PFSK-1 (cell line): ENCODE measurements around the gene ASZ1.

Source experiments
- POLR2AphosphoS5 ChIP-seq: IDR thresholded peaks from 2 replicates; pipeline ENCODE4 v1.6.1; 2012; ENCODE audit warnings: low read depth, mild to moderate bottlenecking, control low read depth, low read length, moderate library complexity
- SIN3A ChIP-seq: IDR thresholded peaks from 2 replicates; pipeline ENCODE4 v1.6.1; 2012; ENCODE audit warnings: mild to moderate bottlenecking, low read length, moderate library complexity, borderline replicate concordance; ENCODE audit not compliant: insufficient read depth
- TAF1 ChIP-seq: IDR thresholded peaks from 2 replicates; pipeline ENCODE4 v1.6.1; 2012; ENCODE audit warnings: low read length, control low read depth, borderline replicate concordance; ENCODE audit not compliant: insufficient read depth
- TF ChIP-seq, protein P1 (sequence below), 2 experiments: IDR thresholded peaks; 2 replicates each; pipeline versions ENCODE4 v1.6.1 to v1.8.0; 2011 to 2012; ENCODE audit warnings: low read depth in 2 of 2, low read length in 2 of 2, control low read depth in 1 of 2, inconsistent platforms in 1 of 2, mild to moderate bottlenecking in 1 of 2, moderate library complexity in 1 of 2; ENCODE audit not compliant: insufficient read depth in 1 of 2

DNA sequence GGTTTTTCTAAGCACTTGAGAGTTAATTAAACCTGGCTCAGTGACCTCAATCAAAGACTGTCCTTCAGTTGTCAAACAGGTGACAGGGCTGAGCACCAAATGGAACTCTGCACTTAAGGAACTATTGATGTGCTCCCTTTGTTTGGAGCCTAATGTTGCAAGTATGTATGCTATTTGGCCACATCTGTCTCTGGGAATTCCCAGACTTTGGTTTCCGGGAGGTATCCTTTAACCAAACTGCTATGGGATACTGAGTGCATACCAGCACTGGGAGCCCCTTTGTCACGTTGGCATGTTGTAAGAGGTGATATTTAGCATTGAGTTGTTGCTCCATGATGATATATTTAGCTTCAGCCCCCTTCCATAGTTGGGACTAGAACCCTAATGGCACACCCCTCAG is 25.2 kb downstream of the ASZ1 start:
- TF ChIP-seq POLR2AphosphoS5 (no peak), SIN3A (no peak), TAF1 (no peak)
- TF ChIP-seq, protein P1, sequence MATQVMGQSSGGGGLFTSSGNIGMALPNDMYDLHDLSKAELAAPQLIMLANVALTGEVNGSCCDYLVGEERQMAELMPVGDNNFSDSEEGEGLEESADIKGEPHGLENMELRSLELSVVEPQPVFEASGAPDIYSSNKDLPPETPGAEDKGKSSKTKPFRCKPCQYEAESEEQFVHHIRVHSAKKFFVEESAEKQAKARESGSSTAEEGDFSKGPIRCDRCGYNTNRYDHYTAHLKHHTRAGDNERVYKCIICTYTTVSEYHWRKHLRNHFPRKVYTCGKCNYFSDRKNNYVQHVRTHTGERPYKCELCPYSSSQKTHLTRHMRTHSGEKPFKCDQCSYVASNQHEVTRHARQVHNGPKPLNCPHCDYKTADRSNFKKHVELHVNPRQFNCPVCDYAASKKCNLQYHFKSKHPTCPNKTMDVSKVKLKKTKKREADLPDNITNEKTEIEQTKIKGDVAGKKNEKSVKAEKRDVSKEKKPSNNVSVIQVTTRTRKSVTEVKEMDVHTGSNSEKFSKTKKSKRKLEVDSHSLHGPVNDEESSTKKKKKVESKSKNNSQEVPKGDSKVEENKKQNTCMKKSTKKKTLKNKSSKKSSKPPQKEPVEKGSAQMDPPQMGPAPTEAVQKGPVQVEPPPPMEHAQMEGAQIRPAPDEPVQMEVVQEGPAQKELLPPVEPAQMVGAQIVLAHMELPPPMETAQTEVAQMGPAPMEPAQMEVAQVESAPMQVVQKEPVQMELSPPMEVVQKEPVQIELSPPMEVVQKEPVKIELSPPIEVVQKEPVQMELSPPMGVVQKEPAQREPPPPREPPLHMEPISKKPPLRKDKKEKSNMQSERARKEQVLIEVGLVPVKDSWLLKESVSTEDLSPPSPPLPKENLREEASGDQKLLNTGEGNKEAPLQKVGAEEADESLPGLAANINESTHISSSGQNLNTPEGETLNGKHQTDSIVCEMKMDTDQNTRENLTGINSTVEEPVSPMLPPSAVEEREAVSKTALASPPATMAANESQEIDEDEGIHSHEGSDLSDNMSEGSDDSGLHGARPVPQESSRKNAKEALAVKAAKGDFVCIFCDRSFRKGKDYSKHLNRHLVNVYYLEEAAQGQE (IDR thresholded peaks at IDR 0.05; ENCODE audit: insufficient read depth in 1 of 2, low read depth in 2 of 2, low read length in 2 of 2): no peak
